Anterior cingulate cortex (tissue), 58 donors: ENCODE measurements around the gene ELL3.
"Not testable (repeated sequence)": the region's sequence is repeated elsewhere in the genome, so short reads cannot be mapped to it uniquely, and the experiment has no call there.

Experiments
- DNase-seq, 58 donors: peaks; one replicate each; lab custom pipeline; 2025; lab: John Stamatoyannopoulos, UW

The ELL3 gene, protein sequence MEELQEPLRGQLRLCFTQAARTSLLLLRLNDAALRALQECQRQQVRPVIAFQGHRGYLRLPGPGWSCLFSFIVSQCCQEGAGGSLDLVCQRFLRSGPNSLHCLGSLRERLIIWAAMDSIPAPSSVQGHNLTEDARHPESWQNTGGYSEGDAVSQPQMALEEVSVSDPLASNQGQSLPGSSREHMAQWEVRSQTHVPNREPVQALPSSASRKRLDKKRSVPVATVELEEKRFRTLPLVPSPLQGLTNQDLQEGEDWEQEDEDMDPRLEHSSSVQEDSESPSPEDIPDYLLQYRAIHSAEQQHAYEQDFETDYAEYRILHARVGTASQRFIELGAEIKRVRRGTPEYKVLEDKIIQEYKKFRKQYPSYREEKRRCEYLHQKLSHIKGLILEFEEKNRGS

DNA sequence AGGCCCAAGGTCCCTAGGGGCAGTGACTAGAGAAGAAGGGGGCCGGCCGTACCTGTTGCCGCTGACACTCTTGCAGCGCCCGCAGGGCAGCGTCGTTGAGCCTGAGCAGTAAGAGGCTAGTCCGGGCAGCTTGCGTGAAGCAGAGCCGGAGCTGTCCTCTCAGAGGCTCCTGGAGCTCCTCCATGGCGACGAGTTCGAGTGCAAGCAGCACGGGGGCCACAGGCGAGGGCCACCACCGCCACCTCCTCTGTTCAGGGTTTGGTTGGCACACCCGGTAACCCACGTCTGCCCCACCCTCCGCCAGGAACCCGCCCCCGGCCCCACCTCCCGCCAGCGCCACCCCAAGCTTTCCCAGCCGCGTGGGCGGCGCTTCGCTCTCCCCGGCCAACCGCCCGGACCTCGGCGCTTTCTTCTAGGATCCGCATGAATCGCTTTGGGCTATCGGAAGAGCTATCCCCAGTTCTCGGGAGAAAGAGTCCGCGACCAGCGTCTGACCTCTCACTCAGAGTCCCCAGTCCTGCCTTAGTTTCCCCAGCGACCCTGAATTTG is at the start of gene ELL3:
ELL3 (minus strand) TSS at position 249 of the 549 bp plus-strand sequence; CDS start at position 184, 65 bp downstream.
- DNase-seq: peak in 41 of 58 donors; percentile 22 to 78 (median 52)

GRCh38 chr15:43826029-43826507 is 49.3 kb upstream of the ELL3 start:
- no peak for DNase-seq

GRCh38 chr15:43825305-43825704 is 48.5 kb upstream of the ELL3 start:
- not testable (repeated sequence) for DNase-seq

DNA sequence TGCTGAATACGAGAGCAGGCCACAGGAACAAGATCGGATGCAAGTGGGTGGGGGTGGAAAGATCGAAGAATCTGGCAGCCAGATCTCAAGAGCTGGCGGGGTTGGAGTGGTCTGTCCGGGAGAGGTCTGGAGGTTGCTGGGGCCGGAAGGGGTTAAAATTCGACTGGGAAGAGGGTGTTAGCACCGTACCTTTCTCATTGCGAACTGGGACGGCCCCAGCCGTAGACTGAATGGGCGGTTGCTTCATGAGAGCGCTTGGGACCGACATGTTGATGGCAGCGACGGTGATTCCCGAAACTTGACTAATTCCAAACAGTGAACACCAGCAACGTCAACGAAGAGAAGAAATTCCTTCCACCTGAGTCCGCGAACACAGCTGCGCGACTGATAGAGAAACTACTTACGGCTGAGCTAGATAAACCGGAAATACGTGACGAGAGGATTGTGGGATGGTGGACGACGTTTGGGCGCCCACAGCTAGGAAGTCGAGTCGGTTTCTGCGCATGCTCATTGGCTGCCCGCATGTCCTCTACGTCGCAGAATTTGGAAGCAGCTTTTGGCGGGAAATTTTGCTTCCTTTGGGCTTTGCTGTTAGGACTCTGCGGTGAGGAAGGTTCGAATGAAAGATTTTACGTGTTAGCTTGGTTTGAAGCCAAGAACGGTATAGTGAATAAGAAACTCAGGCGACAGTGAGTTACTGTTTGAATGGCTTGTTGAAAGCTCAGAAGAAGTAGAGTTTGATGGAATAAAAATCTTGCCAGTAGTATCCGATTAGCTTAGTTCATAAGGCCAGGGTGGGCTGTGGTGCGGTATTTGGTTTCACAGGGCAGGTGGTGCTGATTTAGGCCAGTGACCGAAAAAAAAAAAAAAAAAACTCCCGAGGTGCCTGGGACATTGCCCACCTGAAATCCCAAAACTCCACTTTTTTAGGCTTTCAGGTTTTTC is 47.8 kb upstream of the ELL3 start, which contains the start of gene MFAP1:
MFAP1 (minus strand) TSS at position 389 of the 945 bp plus-strand sequence; CDS start at position 268, 121 bp downstream.
- peak; percentile 20 to 97 (median 89) for DNase-seq

- DNase-seq: no peak
Observed at GRCh38 chr15:43821505-43821904, 44.7 kb upstream of the ELL3 start.

DNA sequence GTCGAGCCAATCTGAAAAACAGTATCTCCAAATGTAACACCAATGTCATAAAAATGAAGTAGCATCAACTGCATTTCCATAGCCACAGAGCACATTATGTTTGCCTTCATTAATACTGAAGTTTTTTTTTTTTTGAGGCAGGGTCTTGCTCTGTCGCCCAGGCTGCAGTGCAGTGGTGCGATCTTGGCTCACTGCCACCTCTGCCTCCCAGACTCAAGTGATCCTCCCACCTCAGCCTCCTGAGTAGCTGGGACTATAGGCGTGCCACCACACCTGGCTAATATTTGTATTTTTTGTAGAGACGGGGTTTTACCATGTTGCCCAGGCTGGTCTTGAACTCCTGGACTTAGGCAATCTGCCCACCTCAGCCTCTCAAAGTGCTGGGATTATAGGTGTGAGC is 38.3 kb upstream of the ELL3 start:
- DNase-seq: not testable (repeated sequence)

DNA sequence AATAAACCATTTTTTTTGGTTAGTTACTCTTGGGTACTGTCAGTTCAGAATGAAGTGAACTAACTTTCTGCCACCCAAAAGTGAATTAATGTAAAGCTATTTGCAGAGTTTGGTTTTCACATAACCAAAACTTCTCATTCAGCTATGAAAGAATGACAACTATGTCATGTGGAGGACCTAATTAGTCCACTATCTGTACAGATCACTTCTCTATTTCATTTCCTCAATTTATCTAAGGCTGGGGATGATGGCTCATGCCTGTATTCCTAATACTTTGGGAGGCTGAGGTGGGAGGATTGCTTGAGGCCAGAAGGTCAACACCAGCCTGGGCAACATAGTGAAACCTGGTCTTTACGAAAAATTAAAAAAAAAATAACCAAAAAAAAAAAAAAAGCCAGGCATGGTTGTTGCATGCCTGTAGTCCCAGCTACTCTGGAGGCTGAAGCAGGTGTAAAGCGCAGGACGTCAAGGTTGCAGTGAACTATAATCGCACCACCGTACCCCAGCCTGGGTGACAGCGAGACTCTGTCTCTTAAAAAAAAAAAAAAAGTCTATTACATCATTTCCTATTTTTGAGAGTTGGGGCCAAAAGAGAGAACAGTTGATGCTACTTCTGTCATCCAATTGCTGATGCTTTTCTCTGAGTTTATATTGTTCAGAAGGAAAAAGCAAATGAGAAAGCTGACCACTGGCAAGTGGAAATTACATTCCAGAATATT is 32.4 kb upstream of the ELL3 start:
- no peak for DNase-seq

- no peak for DNase-seq
Observed at GRCh38 chr15:43808435-43808950, 31.7 kb upstream of the ELL3 start.

DNA sequence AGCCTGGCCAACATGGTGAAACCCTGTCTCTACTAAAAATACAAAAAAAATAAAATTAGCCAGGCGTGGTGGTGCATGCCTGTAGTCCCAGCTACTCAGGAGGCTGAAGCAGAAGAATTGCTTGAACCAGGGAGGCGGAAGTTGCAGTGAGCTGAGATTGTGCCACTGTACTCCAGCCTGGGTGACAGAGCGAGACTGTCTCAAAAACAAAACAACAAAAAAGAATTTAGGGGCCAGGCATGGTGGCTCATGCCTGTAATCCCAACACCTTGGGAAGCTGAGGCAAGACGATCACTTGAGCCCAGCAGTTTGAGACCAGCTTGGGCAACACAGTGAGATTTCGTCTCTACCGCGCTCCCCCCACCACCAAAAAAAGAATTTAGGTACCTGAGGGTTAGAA is 25.9 kb upstream of the ELL3 start:
- DNase-seq: not testable (repeated sequence)

GRCh38 chr15:43800286-43801141 is 23.7 kb upstream of the ELL3 start, which contains the start of gene HYPK:
Gene HYPK (plus strand): TSS chr15:43800599. CDS start chr15:43800623, 24 bp downstream.
- DNase-seq: peak; percentile 50 to 95 (median 90)

DNA sequence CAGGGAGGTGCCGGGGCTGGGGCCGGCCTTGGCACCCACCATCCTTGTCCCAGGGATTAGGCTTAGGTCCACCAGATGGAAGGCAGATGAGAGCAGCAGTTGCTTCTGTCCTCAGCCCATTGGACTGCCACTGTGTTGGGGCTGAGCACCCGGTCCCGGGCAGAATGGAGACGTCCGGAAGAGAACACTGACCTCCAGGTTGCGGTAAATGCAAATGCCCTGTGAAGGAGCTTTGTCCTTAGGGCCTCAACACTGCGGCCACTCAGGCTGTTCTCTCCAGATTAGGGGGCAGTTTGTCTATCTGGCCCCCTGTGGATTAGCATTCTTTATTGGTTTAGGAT is 23.1 kb upstream of the ELL3 start, which contains the start of gene SERINC4:
SERINC4 (minus strand) TSS at position 276 of the 341 bp plus-strand sequence; CDS start at position 42, 234 bp downstream.
- DNase-seq: peak in 2 of 58 donors; percentile 39 to 49

GRCh38 chr15:43799209-43799944 is 22.6 kb upstream of the ELL3 start:
- DNase-seq: no peak

DNA sequence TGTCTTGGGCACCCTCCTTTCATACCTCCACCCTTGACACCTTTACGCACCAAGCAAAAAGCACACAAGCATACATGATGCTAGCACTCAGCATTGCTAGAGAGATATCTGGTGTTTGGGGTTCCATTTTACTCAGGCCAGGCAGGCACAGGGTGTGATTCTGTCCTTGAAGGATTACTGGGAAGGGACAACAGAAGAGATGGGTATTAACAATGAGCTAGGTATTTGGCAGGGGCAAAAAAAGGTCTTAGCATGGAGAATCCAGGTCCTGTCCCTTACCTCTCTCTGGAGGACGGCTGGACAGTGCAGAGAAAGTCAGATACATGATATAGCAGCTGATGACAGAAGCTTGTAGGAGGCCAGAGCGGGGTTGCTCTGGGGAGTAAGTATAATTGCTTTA is 19.8 kb upstream of the ELL3 start:
- no peak for DNase-seq

DNA sequence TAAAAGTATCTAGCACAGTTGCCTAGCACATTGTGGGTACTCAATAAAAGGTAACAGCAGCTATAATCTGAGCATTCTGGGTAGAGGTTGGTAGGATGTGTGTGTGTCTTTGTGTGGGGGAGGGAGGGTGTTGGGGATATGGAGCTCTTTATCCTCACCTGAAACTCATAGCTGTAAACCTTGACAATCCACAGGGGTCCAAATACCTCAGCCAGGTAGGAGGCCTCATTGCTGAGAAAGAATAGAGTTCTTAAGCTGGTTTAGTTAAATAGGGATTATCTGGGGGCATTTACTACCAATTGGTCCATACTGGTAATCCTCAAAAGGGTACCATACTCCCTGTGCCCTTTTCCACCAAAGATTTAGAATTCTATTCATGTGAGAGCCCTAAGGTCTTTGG is 19.2 kb upstream of the ELL3 start:
- DNase-seq: no peak

DNA sequence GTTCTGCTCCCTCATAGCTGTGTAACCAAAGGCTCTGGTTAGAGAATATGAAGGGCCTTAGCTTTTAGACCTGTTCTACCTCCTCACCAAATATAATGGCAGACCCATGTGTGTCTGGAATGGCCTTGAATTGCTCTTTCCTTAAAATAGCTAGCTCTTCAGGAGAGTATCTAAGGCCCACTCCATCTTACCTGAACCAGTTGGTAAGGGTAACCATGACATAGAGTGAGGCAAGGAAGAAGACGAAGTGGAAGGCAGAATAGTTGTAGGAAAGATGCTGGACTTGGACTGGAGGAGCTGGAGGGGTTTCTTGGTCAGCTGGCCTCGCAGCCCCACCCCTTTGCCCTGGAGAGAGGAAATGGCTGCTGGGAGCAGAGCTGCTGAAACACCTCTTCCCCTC is 18.4 kb upstream of the ELL3 start:
- DNase-seq: no peak

- DNase-seq: peak in 1 of 58 donors; percentile 5
Observed at GRCh38 chr15:43794269-43795037, 17.7 kb upstream of the ELL3 start.

DNA sequence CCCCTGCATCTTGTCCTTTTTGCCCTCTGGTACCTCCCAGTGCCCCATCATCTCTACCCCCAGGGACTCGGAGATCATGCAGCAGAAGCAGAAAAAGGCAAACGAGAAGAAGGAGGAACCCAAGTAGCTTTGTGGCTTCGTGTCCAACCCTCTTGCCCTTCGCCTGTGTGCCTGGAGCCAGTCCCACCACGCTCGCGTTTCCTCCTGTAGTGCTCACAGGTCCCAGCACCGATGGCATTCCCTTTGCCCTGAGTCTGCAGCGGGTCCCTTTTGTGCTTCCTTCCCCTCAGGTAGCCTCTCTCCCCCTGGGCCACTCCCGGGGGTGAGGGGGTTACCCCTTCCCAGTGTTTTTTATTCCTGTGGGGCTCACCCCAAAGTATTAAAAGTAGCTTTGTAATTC is 16.9 kb upstream of the ELL3 start:
- no peak for DNase-seq
